Rectal smooth muscle tissue (tissue), 1 donor: Measurements from ENCODE around the gene PLEKHD1.
A peak's percentile ranks its signal among the peaks of the same experiment; 100 is the strongest.

ENCODE experiments used
- H3K27ac ChIP-seq: one replicate; pipeline ENCODE4 v1.7.0; 2013; ENCODE audit warnings: low read depth, low read length, inconsistent platforms
- H3K27me3 ChIP-seq: one replicate; pipeline ENCODE4 v1.7.0; 2013; ENCODE audit warnings: low read length; ENCODE audit not compliant: control insufficient read depth, insufficient read depth
- H3K36me3 ChIP-seq: one replicate; pipeline ENCODE4 v1.7.0; 2013; ENCODE audit warnings: low read length; ENCODE audit not compliant: control insufficient read depth, insufficient read depth
- H3K4me1 ChIP-seq: one replicate; pipeline ENCODE4 v1.7.0; 2013; ENCODE audit warnings: low read length; ENCODE audit not compliant: control insufficient read depth, insufficient read depth
- H3K4me3 ChIP-seq: one replicate; pipeline ENCODE4 v1.7.0; 2013; ENCODE audit warnings: low read length
- H3K9ac ChIP-seq: one replicate; pipeline ENCODE4 v1.7.0; 2013; ENCODE audit warnings: low read length

The PLEKHD1 gene

GRCh38 chr14:69484444-69485314, at the start of gene PLEKHD1:
Gene PLEKHD1, plus strand, starts transcription at chr14:69484728. Its CDS starts 238 bp downstream, at chr14:69484966.
- H3K36me3 ChIP-seq = no peaks in the 10 kb centered on the region
- no peak within 1 kb of the TSS for H3K27ac ChIP-seq
- peak within 1 kb of the TSS; percentile 47 for H3K4me3 ChIP-seq
- peaks cover 2% of the 10 kb centered on the region for H3K4me1 ChIP-seq
- H3K9ac ChIP-seq = no peak within 1 kb of the TSS
- peaks cover 31% of the 10 kb centered on the region for H3K27me3 ChIP-seq

GRCh38 chr14:69439521-69440270, 44.8 kb upstream of the PLEKHD1 start:
- Histone ChIP-seq H3K4me1 (no peaks in the 10 kb centered on the region), H3K27me3 (no peaks in the 10 kb centered on the region), H3K36me3 (no peaks in the 10 kb centered on the region), H3K9ac (no peak overlapping the region), H3K27ac (no peak overlapping the region), H3K4me3 (no peak overlapping the region)

GRCh38 chr14:69441948-69442347, 42.6 kb upstream of the PLEKHD1 start:
- Histone ChIP-seq H3K36me3 (no peaks in the 10 kb centered on the region), H3K27me3 (no peaks in the 10 kb centered on the region)

GRCh38 chr14:69443296-69443805, 41.2 kb upstream of the PLEKHD1 start:
- Histone ChIP-seq H3K27me3 (no peaks in the 10 kb centered on the region), H3K27ac (no peak overlapping the region), H3K36me3 (no peaks in the 10 kb centered on the region)

More at GRCh38 chr14:69441948-69442347, 42.6 kb upstream of the PLEKHD1 start:
- H3K4me1 ChIP-seq = no peaks in the 10 kb centered on the region
- no peak overlapping the region for H3K4me3 ChIP-seq
- no peak overlapping the region for H3K27ac ChIP-seq
- no peak overlapping the region for H3K9ac ChIP-seq

GRCh38 chr14:69449216-69449615, 35.3 kb upstream of the PLEKHD1 start:
- H3K27ac ChIP-seq = no peak overlapping the region
- no peak overlapping the region for H3K9ac ChIP-seq
- H3K4me3 ChIP-seq = no peak overlapping the region
- no peaks in the 10 kb centered on the region for H3K4me1 ChIP-seq
- no peaks in the 10 kb centered on the region for H3K36me3 ChIP-seq
- H3K27me3 ChIP-seq = no peaks in the 10 kb centered on the region

More at GRCh38 chr14:69443296-69443805, 41.2 kb upstream of the PLEKHD1 start:
- no peaks in the 10 kb centered on the region for H3K4me1 ChIP-seq
- no peak overlapping the region for H3K4me3 ChIP-seq
- no peak overlapping the region for H3K9ac ChIP-seq

- H3K27me3 ChIP-seq = no peaks in the 10 kb centered on the region
- H3K27ac ChIP-seq = no peak overlapping the region
- no peaks in the 10 kb centered on the region for H3K36me3 ChIP-seq
- no peak overlapping the region for H3K4me3 ChIP-seq
- H3K4me1 ChIP-seq = no peaks in the 10 kb centered on the region
- H3K9ac ChIP-seq = no peak overlapping the region
These were observed 32.6 kb upstream of the PLEKHD1 start for GRCh38 chr14:69451941-69452340.

GRCh38 chr14:69458350-69458749, 26.2 kb upstream of the PLEKHD1 start:
- peaks cover 8% of the 10 kb centered on the region for H3K36me3 ChIP-seq
- H3K27me3 ChIP-seq = no peaks in the 10 kb centered on the region
- no peak overlapping the region for H3K27ac ChIP-seq
- no peaks in the 10 kb centered on the region for H3K4me1 ChIP-seq
- H3K4me3 ChIP-seq = no peak overlapping the region
- no peak overlapping the region for H3K9ac ChIP-seq

- H3K36me3 ChIP-seq = peaks cover 8% of the 10 kb centered on the region
- H3K27ac ChIP-seq = no peak overlapping the region
- no peaks in the 10 kb centered on the region for H3K4me1 ChIP-seq
- no peaks in the 10 kb centered on the region for H3K27me3 ChIP-seq
- no peak overlapping the region for H3K4me3 ChIP-seq
- no peak overlapping the region for H3K9ac ChIP-seq
These were observed 25.4 kb upstream of the PLEKHD1 start for GRCh38 chr14:69459122-69459521.

- Histone ChIP-seq H3K36me3 (peaks cover 8% of the 10 kb centered on the region), H3K27me3 (no peaks in the 10 kb centered on the region), H3K27ac (no peak overlapping the region), H3K9ac (no peak overlapping the region), H3K4me3 (no peak overlapping the region), H3K4me1 (no peaks in the 10 kb centered on the region)
These were observed 24.3 kb upstream of the PLEKHD1 start for GRCh38 chr14:69460093-69460701.

GRCh38 chr14:69464379-69464778, 20.1 kb upstream of the PLEKHD1 start:
- no peaks in the 10 kb centered on the region for H3K4me1 ChIP-seq
- H3K36me3 ChIP-seq = peaks cover 3% of the 10 kb centered on the region
- H3K9ac ChIP-seq = no peak overlapping the region
- H3K27ac ChIP-seq = no peak overlapping the region
- no peaks in the 10 kb centered on the region for H3K27me3 ChIP-seq
- H3K4me3 ChIP-seq = no peak overlapping the region

- H3K4me3 ChIP-seq = no peak overlapping the region
- H3K27ac ChIP-seq = no peak overlapping the region
- H3K9ac ChIP-seq = no peak overlapping the region
- no peaks in the 10 kb centered on the region for H3K27me3 ChIP-seq
- no peaks in the 10 kb centered on the region for H3K4me1 ChIP-seq
- H3K36me3 ChIP-seq = peaks cover 3% of the 10 kb centered on the region
These were observed 19.7 kb upstream of the PLEKHD1 start for GRCh38 chr14:69464829-69465228.

- Histone ChIP-seq H3K9ac (no peak overlapping the region), H3K27me3 (no peaks in the 10 kb centered on the region), H3K4me1 (no peaks in the 10 kb centered on the region), H3K36me3 (no peaks in the 10 kb centered on the region), H3K27ac (no peak overlapping the region), H3K4me3 (no peak overlapping the region)
These were observed 15.6 kb upstream of the PLEKHD1 start for GRCh38 chr14:69468949-69469348.
